ENCODE data around the gene KIAA0753. TPM values are rescaled to one million over a fixed set of nuclear protein-coding genes. Genes with fewer than 3 reads are reported as not detected.

Gene KIAA0753
- total and polyA plus RNA-seq, 2 of the 8 experiments (the other 6 are each of a cell fraction or from before 2014, with no cell fraction given) = 5.0 to 27.1 TPM

DNA sequence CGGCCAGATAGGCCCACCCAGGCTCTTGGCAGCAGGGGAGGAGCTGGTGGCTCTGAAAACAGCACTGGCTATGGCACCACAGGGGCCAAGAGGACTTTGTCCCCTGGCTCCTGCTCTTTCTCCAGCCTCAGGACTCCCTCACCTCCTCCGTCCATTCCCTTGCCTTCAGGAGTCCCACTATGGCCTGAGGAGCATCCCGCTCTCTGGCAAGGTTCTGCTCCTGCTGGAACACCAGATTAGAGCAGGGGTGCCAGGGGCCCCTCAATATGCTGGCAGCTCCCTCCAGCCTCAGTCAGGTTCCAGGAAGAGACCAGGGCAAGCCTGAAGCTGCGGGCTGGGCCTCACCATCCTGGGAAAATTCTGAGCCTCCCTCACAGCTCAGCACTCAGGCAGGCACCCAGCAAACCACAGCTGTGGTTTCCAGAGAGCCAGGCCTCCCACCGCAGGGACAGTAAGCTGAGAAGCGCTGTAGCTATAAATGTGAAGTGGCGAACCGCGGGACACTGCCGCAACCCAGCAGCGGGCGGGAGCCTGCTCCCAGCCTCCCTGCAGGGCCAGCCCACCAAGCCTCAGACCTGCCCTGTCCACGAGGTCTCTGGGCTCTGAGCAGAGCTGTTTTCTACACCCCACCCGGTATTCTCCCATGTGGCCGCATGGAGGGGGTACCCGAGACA is 36.8 kb upstream of the KIAA0753 start:
- Histone ChIP-seq H3K27me3 (replicated peaks in 1 of 4; ENCODE audit: control insufficient read depth in 3 of 4, extremely low read depth in 1 of 4, insufficient read depth in 3 of 4, low read length in 3 of 4) (no peaks in the 10 kb centered on the region), H4K5ac (ENCODE audit: insufficient read length, low read depth, low read length) (no peak overlapping the region), H3K56ac (replicated peaks; ENCODE audit: insufficient read length, low read depth, low read length) (no peak overlapping the region), H3K9ac (replicated peaks in 1 of 4; ENCODE audit: extremely low read depth in 1 of 4, low read depth in 3 of 4, low read length in 3 of 4) (no peak overlapping the region), H2BK5ac (ENCODE audit: low read depth, low read length) (no peak overlapping the region), H3K79me2 (ENCODE audit: control insufficient read depth in 1 of 2, insufficient read depth in 2 of 2, low read length in 2 of 2) (no peaks in the 10 kb centered on the region), H2AFZ (ENCODE audit: low read length) (no peak overlapping the region), H3K14ac (ENCODE audit: insufficient read length) (no peak overlapping the region), H2AK5ac (ENCODE audit: low read depth, low read length) (no peak overlapping the region), H3K79me1 (ENCODE audit: low read depth, low read length) (no peaks in the 10 kb centered on the region), H3K4ac (replicated peaks; ENCODE audit: insufficient read length, low read depth, low read length) (no peak overlapping the region), H3K4me2 (ENCODE audit: insufficient read depth in 1 of 2, low read depth in 2 of 2, low read length in 2 of 2) (no peak overlapping the region), H3K23me2 (ENCODE audit: low read depth, low read length) (no peaks in the 10 kb centered on the region), H3K27ac (ENCODE audit: low read depth, low read length) (no peak overlapping the region), H3K4me1 (replicated peaks in 1 of 4; ENCODE audit: control insufficient read depth in 3 of 4, insufficient read depth in 4 of 4, low read length in 3 of 4) (no peaks in the 10 kb centered on the region; a peak in 1 of 7 replicates), H3K23ac (ENCODE audit: insufficient read length) (no peak overlapping the region), H4K20me1 (replicated peaks in 1 of 2; ENCODE audit: control insufficient read depth in 1 of 2, insufficient read depth in 2 of 2, low read length in 2 of 2) (no peaks in the 10 kb centered on the region), H3K4me3 (ENCODE audit: extremely low read depth in 1 of 4, insufficient read depth in 2 of 4, low read depth in 3 of 4, low read length in 4 of 4) (no peak overlapping the region), H2BK120ac (replicated peaks; ENCODE audit: low read depth, low read length) (no peak overlapping the region), H4K8ac (ENCODE audit: extremely low read depth, insufficient read depth, low read length) (no peak overlapping the region; the same call in 1 of the 2 replicates), H4K91ac (replicated peaks; ENCODE audit: insufficient read length, low read length) (no peak overlapping the region), H3K36me3 (ENCODE audit: control insufficient read depth in 2 of 4, insufficient read depth in 4 of 4, low read length in 3 of 4) (no peaks in the 10 kb centered on the region), H2BK12ac (ENCODE audit: low read depth, low read length) (no peak overlapping the region), H3K9me3 (ENCODE audit: insufficient read depth in 2 of 2, low read depth in 1 of 2, low read length in 1 of 2) (no peaks in the 10 kb centered on the region), H2BK20ac (ENCODE audit: low read length) (no peak overlapping the region), H3K18ac (ENCODE audit: extremely low read depth, low read length) (no peak overlapping the region; the same call in 1 of the 2 replicates), H2BK15ac (ENCODE audit: low read length) (no peak overlapping the region)
- WGBS, 2 experiments (ENCODE audit: extremely low coverage in 1 of 2, insufficient coverage in 1 of 2, insufficient read length in 1 of 2, insufficient replicate concordance in 2 of 2, low coverage in 1 of 2, low lambda C conversion rate in 2 of 2, missing lambda C conversion rate in 1 of 2) = 92% methylated on average over 13 of the region's 16 CpGs; no CpG with 5 or more reads in 1 of the 2 experiments
- ChIA-PET CTCF (ENCODE audit: partially characterized antibody) (interaction anchor here (0.6 to 3.2 kb wide), 10 partner anchors 8 to 216 kb away, joined by 3 to 17 read pairs (median 3); partner anchors contain the start of gene SLC13A5), POLR2A (ENCODE audit: partially characterized antibody) (interaction anchor here (1.1 kb wide), 1 partner anchor 10 kb away, joined by 3 read pairs; no protein-coding TSS in a partner anchor)
- FAIRE-seq (no peak), DNase-seq (ENCODE audit: low read depth in 1 of 2, low spot score in 2 of 2) (no peak)
- TF ChIP-seq CTBP2 (IDR thresholded peaks at IDR 0.05; ENCODE audit: borderline replicate concordance, insufficient read depth, insufficient read length, low read length) (no peak), KDM4A (IDR thresholded peaks at IDR 0.05; ENCODE audit: low read depth, low read length, severe bottlenecking) (no peak), SIN3A (conservative IDR thresholded peaks at IDR 0.05 in 1 of 2, IDR thresholded peaks at IDR 0.05 in 1 of 2; ENCODE audit: low read depth in 1 of 2, low read length in 2 of 2) (no peak), KDM1A (IDR thresholded peaks at IDR 0.05; ENCODE audit: borderline replicate concordance, low read length) (no peak), SP2 (IDR thresholded peaks at IDR 0.05; ENCODE audit: low read length) (no peak), TCF12 (IDR thresholded peaks at IDR 0.05; ENCODE audit: low read depth, low read length) (no peak), CBX5 (IDR thresholded peaks at IDR 0.05; ENCODE audit: low read depth, low read length) (no peak), RBBP5 (IDR thresholded peaks at IDR 0.05; ENCODE audit: borderline replicate concordance, low read depth, low read length) (no peak)
